ENCODE measurements around the gene CPN2.
A peak's percentile ranks its signal among the peaks of the same experiment; 100 is the strongest.

CPN2 gene

GRCh38 chr3:194355379-194355778, 4.3 kb upstream of the CPN2 start:
- DNase-seq (ENCODE audit: low read depth in 3 of 3, low spot score in 1 of 3): no peak

GRCh38 chr3:194354315-194354714, 3.2 kb upstream of the CPN2 start:
- no peak for DNase-seq (ENCODE audit: low read depth in 3 of 3, low spot score in 1 of 3)

- DNase-seq (ENCODE audit: low read depth in 3 of 3, low spot score in 1 of 3): no peak
These were observed 1.6 kb upstream of the CPN2 start for GRCh38 chr3:194352667-194353246.

GRCh38 chr3:194351952-194352536, 916 bp upstream of the CPN2 start:
- DNase-seq (ENCODE audit: low read depth in 3 of 3, low spot score in 1 of 3): no peak

GRCh38 chr3:194350726-194351071, 429 bp downstream of the CPN2 start:
- DNase-seq (ENCODE audit: low read depth in 3 of 3, low spot score in 1 of 3): no peak

GRCh38 chr3:194348354-194348753, 2.8 kb downstream of the CPN2 start:
- DNase-seq (ENCODE audit: low read depth in 3 of 3, low spot score in 1 of 3): no peak

- DNase-seq (ENCODE audit: low read depth in 3 of 3, low spot score in 1 of 3): no peak
These were observed 4.5 kb downstream of the CPN2 start for GRCh38 chr3:194346621-194347020.

GRCh38 chr3:194346035-194346434, 5.1 kb downstream of the CPN2 start:
- DNase-seq (ENCODE audit: low read depth in 3 of 3, low spot score in 1 of 3): no peak

- DNase-seq (ENCODE audit: low read depth in 3 of 3, low spot score in 1 of 3): peak; percentile 15 to 64 (median 48)
These were observed 7.1 kb downstream of the CPN2 start for GRCh38 chr3:194344012-194344411.

- no peak for DNase-seq (ENCODE audit: low read depth in 3 of 3, low spot score in 1 of 3)
These were observed 7.6 kb downstream of the CPN2 start for GRCh38 chr3:194343561-194343893.

GRCh38 chr3:194342861-194343560, 8.1 kb downstream of the CPN2 start:
- no peak for DNase-seq (ENCODE audit: low read depth in 3 of 3, low spot score in 1 of 3)

GRCh38 chr3:194340757-194341400, 10.2 kb downstream of the CPN2 start:
- no peak for DNase-seq (ENCODE audit: low read depth in 3 of 3, low spot score in 1 of 3)

- no peak for DNase-seq (ENCODE audit: low read depth in 3 of 3, low spot score in 1 of 3)
These were observed 11.3 kb downstream of the CPN2 start for GRCh38 chr3:194339840-194340239.

- DNase-seq (ENCODE audit: low read depth in 3 of 3, low spot score in 1 of 3): no peak
These were observed 11.8 kb downstream of the CPN2 start for GRCh38 chr3:194339356-194339755.

- no peak for DNase-seq (ENCODE audit: low read depth in 3 of 3, low spot score in 1 of 3)
These were observed 13.0 kb downstream of the CPN2 start for GRCh38 chr3:194337965-194338753.

- no peak for DNase-seq (ENCODE audit: low read depth in 3 of 3, low spot score in 1 of 3)
These were observed 14.3 kb downstream of the CPN2 start for GRCh38 chr3:194336601-194337355.

- DNase-seq (ENCODE audit: low read depth in 3 of 3, low spot score in 1 of 3): no peak
These were observed 17.2 kb downstream of the CPN2 start for GRCh38 chr3:194333981-194334320.

- peak; percentile 63 to 92 (median 82) for DNase-seq (ENCODE audit: low read depth in 3 of 3, low spot score in 1 of 3)
These were observed 17.7 kb downstream of the CPN2 start for GRCh38 chr3:194333212-194333980.

- DNase-seq (ENCODE audit: low read depth in 3 of 3, low spot score in 1 of 3): no peak
These were observed 18.3 kb downstream of the CPN2 start for GRCh38 chr3:194332858-194333211.

- no peak for DNase-seq (ENCODE audit: low read depth in 3 of 3, low spot score in 1 of 3)
These were observed 20.5 kb downstream of the CPN2 start for GRCh38 chr3:194330579-194330978.
